SK-N-SH treated with all-trans-retinoic acid at 6 μM for 48 hours (cell line): Measurements from ENCODE around the gene ABCB10.
A peak's percentile ranks its signal among the peaks of the same experiment; 100 is the strongest.
"Not testable (repeated sequence)": the region's sequence is repeated elsewhere in the genome, so short reads cannot be mapped to it uniquely, and the experiment has no call there.

Experiments
- ATAC-seq: fragments of 200-7000 bp; cut with Tn5 transposase; 3 replicates; pipeline ENCODE4 v1.9.1; 2020; ENCODE audit warnings: mild to moderate bottlenecking, moderate library complexity
- ARNTL ChIP-seq: fragments of 450-650 bp; formaldehyde crosslinking; IDR thresholded peaks from 2 replicates; pipeline ENCODE4 v1.5.0; 2020; ENCODE audit warnings: low read depth, mild to moderate bottlenecking, moderate library complexity, borderline replicate concordance
- BACH2 ChIP-seq: fragments of 250-450 bp; sonication (Bioruptor Pico); IDR thresholded peaks from 2 replicates; pipeline ENCODE4 v1.9.0; 2021; ENCODE audit warnings: mild to moderate bottlenecking, borderline replicate concordance
- CSDC2 ChIP-seq: fragments of 250-450 bp; sonication (Bioruptor Pico); IDR thresholded peaks from 2 replicates; pipeline ENCODE4 v1.5.0; 2020; ENCODE audit warnings: mild to moderate bottlenecking, moderate library complexity
- ESRRG ChIP-seq: fragments of 250-450 bp; sonication (Bioruptor Pico); IDR thresholded peaks from 2 replicates; pipeline ENCODE4 v1.6.1; 2021; ENCODE audit warnings: mild to moderate bottlenecking
- ISL1 ChIP-seq: fragments of 250-450 bp; sonication (Bioruptor Pico); IDR thresholded peaks from 2 replicates; pipeline ENCODE4 v2.1.2; 2022; ENCODE audit warnings: mild to moderate bottlenecking, moderate library complexity
- OSR1 ChIP-seq: fragments of 250-450 bp; sonication (Bioruptor Pico); IDR thresholded peaks from 2 replicates; pipeline ENCODE4 v1.8.0; 2022; ENCODE audit warnings: moderate library complexity, mild to moderate bottlenecking, inconsistent platforms
- PPARA ChIP-seq: fragments of 250-450 bp; sonication (Bioruptor Pico); IDR thresholded peaks from 2 replicates; pipeline ENCODE4 v1.5.0; 2020; ENCODE audit warnings: mild to moderate bottlenecking, borderline replicate concordance
- RARB ChIP-seq: fragments of 250-450 bp; sonication (Bioruptor Pico); IDR thresholded peaks from 2 replicates; pipeline ENCODE4 v1.8.0; 2021; ENCODE audit warnings: mild to moderate bottlenecking, moderate library complexity
- SNAI2 ChIP-seq: fragments of 250-450 bp; sonication (Bioruptor Pico); IDR thresholded peaks from 2 replicates; pipeline ENCODE4 v1.5.0; 2020; ENCODE audit warnings: mild to moderate bottlenecking, moderate library complexity
- TCF4 ChIP-seq: fragments of 250-450 bp; sonication (Bioruptor Pico); IDR thresholded peaks from 2 replicates; pipeline ENCODE4 v1.8.0; 2021; ENCODE audit warnings: mild to moderate bottlenecking, moderate library complexity, borderline replicate concordance
- TOX ChIP-seq: fragments of 250-450 bp; sonication (Bioruptor Pico); IDR thresholded peaks from 2 replicates; pipeline ENCODE4 v1.8.0; 2021; ENCODE audit warnings: mild to moderate bottlenecking, moderate library complexity, borderline replicate concordance
- ZC3H10 ChIP-seq: fragments of 250-450 bp; sonication (Bioruptor Pico); IDR thresholded peaks from 2 replicates; pipeline ENCODE4 v1.5.1; 2021; ENCODE audit warnings: mild to moderate bottlenecking, moderate library complexity
- ZFP30 ChIP-seq: fragments of 450-650 bp; formaldehyde crosslinking; IDR thresholded peaks from 2 replicates; pipeline ENCODE4 v1.5.0; 2022; ENCODE audit warnings: mild to moderate bottlenecking, moderate library complexity
- ZNF565 ChIP-seq: fragments of 450-650 bp; formaldehyde crosslinking; conservative IDR thresholded peaks from 2 replicates; pipeline ENCODE4 v1.5.0; 2020; ENCODE audit warnings: low read depth, mild to moderate bottlenecking, moderate library complexity
- ZNF70 ChIP-seq: fragments of 450-650 bp; formaldehyde crosslinking; IDR thresholded peaks from 2 replicates; pipeline ENCODE4 v1.5.0; 2020; ENCODE audit warnings: mild to moderate bottlenecking, moderate library complexity
- ZNF8 ChIP-seq: fragments of 450-650 bp; formaldehyde crosslinking; IDR thresholded peaks from 2 replicates; pipeline ENCODE4 v1.5.0; 2020; ENCODE audit warnings: mild to moderate bottlenecking, moderate library complexity
- TF ChIP-seq, protein P1 (sequence below): fragments of 250-450 bp; sonication (Bioruptor Pico); IDR thresholded peaks from 2 replicates; pipeline ENCODE4 v1.8.0; 2020; ENCODE audit warnings: mild to moderate bottlenecking, moderate library complexity, borderline replicate concordance
- TF ChIP-seq, protein P2 (sequence below): fragments of 250-450 bp; sonication (Bioruptor Pico); IDR thresholded peaks from 2 replicates; pipeline ENCODE4 v1.5.0; 2020; ENCODE audit warnings: mild to moderate bottlenecking, moderate library complexity

Gene ABCB10

DNA sequence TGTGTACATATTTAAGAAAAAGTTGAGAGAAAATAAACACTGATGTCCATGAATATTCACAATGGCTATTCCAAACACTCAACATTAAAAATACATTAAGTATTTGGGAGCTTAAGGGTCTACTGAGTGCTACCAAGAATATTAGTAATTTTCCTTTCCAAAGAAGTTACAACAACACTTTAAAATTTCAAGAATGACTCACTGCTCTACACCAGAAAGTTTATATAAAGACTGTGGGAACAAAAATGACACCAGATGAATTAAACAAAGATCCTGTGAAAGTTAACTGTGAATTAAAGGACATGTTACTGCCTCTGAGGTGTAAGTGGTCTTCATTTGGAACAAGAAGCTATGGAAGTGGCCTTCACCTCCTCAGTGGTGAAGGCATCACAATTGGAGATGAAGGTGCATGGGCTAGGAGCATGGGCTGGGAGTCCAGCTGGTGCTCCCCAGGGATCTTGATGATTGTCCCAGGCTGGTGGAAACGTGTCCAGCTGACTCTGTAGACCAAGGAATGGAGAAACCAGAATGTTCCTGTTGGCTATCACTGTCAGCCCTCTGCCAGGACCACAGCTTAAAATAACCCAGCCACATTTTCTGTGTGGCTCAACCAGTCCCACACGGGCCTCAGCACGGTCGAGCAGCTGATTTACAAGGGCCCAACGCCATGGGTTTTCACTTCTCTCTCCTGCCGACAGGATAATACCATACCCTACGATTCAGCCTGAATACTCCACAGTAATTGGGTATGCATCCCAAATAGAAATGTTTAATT is 38.6 kb upstream of the ABCB10 start (continued):
- TF ChIP-seq, protein P1, sequence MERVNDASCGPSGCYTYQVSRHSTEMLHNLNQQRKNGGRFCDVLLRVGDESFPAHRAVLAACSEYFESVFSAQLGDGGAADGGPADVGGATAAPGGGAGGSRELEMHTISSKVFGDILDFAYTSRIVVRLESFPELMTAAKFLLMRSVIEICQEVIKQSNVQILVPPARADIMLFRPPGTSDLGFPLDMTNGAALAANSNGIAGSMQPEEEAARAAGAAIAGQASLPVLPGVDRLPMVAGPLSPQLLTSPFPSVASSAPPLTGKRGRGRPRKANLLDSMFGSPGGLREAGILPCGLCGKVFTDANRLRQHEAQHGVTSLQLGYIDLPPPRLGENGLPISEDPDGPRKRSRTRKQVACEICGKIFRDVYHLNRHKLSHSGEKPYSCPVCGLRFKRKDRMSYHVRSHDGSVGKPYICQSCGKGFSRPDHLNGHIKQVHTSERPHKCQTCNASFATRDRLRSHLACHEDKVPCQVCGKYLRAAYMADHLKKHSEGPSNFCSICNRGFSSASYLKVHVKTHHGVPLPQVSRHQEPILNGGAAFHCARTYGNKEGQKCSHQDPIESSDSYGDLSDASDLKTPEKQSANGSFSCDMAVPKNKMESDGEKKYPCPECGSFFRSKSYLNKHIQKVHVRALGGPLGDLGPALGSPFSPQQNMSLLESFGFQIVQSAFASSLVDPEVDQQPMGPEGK (CRISPR knock-in tag) = no peak
- TF ChIP-seq ZC3H10 (CRISPR knock-in tag) = no peak

DNA sequence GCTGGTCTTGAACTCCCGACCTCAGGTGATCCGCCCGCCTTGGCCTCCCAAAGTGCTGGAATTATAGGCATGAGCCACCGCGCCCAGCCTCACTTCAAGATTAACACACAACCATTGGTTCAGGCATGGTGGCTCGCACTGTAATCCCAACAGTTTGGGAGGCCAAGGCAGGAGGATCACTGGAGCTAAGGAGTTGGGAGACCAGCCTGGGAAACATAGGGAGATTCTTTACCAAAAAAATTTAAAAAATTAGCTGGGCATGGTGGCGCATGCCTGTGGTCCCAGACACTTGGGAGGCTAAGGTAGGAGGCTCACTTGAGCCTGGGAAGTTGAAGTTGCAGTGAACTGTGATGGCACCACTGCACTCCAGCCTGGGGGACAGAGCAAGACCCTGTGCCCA is 37.4 kb upstream of the ABCB10 start:
- not testable (repeated sequence) for ATAC-seq

DNA sequence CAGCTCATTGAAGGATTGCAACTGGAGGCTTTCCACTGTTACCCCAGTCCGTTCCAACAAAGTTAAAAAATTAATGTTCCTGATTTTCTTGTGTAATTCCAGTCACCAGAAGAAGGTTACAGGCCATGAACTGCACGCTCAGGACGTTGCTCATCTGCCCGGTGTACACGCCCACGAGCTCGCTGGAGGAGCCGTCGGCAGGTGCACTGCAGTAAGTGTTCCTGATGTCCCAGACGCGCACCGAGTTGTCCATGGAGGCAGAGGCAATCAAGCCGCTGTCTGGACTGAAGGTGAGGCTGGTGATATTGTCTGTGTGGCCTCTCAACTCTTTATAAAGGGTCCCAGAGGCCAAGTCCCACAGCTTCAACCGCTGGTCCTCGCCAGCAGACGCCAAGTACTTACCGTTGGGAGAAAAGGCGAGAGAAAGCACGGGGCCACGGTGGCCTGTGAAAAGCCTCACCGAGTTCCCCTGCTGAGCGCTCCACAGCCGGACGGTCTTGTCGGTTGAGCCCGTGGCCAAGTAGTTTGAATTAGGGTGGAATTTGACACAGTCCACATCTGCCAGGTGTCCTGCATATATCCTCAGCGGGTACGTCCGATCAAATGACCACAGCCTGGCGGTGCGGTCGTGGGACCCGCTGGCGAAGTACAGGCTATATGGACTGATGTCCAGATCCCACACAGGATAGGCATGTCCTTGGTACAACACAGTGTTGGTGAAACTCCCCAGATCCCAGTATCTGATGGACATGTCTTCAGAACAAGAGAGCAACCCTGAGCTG is 35.9 kb upstream of the ABCB10 start:
- no peak for ATAC-seq
- no peak for TF ChIP-seq BACH2 (CRISPR knock-in tag)
- TF ChIP-seq ARNTL (CRISPR knock-in tag) = no peak
- TF ChIP-seq ISL1 (CRISPR knock-in tag) = no peak
- no peak for TF ChIP-seq ESRRG (CRISPR knock-in tag)
- no peak for TF ChIP-seq TOX (CRISPR knock-in tag)
- TF ChIP-seq ZNF70 (CRISPR knock-in tag) = no peak
- TF ChIP-seq, protein P1 (CRISPR knock-in tag) = no peak
- no peak for TF ChIP-seq CSDC2 (CRISPR knock-in tag)
- TF ChIP-seq ZNF8 = no peak
- TF ChIP-seq ZC3H10 (CRISPR knock-in tag) = no peak
- TF ChIP-seq ZNF565 (CRISPR knock-in tag) = no peak
- TF ChIP-seq, protein P2, sequence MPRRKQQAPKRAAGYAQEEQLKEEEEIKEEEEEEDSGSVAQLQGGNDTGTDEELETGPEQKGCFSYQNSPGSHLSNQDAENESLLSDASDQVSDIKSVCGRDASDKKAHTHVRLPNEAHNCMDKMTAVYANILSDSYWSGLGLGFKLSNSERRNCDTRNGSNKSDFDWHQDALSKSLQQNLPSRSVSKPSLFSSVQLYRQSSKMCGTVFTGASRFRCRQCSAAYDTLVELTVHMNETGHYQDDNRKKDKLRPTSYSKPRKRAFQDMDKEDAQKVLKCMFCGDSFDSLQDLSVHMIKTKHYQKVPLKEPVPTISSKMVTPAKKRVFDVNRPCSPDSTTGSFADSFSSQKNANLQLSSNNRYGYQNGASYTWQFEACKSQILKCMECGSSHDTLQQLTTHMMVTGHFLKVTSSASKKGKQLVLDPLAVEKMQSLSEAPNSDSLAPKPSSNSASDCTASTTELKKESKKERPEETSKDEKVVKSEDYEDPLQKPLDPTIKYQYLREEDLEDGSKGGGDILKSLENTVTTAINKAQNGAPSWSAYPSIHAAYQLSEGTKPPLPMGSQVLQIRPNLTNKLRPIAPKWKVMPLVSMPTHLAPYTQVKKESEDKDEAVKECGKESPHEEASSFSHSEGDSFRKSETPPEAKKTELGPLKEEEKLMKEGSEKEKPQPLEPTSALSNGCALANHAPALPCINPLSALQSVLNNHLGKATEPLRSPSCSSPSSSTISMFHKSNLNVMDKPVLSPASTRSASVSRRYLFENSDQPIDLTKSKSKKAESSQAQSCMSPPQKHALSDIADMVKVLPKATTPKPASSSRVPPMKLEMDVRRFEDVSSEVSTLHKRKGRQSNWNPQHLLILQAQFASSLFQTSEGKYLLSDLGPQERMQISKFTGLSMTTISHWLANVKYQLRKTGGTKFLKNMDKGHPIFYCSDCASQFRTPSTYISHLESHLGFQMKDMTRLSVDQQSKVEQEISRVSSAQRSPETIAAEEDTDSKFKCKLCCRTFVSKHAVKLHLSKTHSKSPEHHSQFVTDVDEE (CRISPR knock-in tag) = no peak
- no peak for TF ChIP-seq ZFP30 (CRISPR knock-in tag)
- TF ChIP-seq, all 23 proteins: peak for 0

DNA sequence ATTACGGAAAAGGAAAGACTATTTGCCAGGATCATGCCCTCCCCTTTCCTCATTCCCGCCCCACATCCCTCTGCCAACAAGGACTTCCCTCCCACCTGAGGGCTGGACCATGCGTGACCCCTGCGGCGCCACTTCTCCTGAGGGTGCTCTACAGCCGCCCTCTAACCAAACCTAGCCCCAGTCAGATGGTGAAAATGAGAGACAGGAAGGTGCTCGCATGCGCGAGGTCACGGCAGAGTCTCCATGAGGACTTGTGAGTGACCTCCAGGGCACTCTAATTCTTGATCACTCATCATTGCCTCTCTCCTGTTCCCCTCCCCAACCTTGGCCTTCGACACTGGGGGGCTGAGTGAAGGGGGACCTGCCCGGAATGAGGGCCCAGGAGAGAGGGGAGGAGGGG is 35.3 kb upstream of the ABCB10 start:
- ATAC-seq = no peak
- no peak for TF ChIP-seq SNAI2 (CRISPR knock-in tag)

DNA sequence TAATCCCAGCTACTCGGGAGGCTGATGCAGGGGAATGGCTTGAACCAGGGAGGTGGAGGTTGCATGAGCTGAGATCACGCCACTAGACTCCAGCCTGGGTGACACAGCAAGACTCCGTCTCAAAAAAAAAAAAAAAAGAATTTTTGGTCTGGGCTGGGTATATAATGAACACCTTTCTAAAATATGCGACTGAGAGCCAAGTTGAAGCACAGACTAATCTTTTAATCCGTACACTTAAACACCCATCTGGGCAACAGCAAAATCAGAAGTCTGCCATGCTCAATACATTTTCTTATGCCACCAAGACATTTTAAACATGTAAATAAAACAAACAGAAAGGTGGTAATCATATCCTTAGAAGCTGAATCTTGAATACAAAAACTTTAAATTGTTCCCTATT is 31.6 kb upstream of the ABCB10 start:
- TF ChIP-seq TOX (CRISPR knock-in tag) = no peak
- TF ChIP-seq TCF4 = no peak
- no peak for TF ChIP-seq SNAI2 (CRISPR knock-in tag)
- TF ChIP-seq, all 23 proteins: peak for 0
- no peak for ATAC-seq

DNA sequence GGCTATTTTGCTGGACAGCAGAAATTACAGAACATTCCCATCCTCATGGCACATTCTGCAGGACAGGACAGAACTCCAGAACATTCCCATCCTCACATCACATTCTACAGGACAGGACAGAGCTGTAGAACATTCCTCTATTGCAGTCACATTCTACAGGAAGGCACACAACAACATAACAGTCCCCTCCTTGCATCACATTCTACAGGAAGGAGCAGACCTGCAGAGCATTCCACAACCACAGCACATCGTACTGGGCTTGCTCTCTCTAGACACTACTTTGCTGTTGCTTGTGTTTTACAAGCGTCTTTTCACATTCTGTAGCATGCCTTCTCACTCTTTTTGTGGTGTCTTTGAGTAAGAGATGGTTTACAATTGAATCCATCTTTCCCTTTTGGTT is 26.8 kb upstream of the ABCB10 start:
- peak; percentile 35; the same call in 2 of the 3 replicates for ATAC-seq
- no peak for TF ChIP-seq OSR1 (CRISPR knock-in tag)
- no peak for TF ChIP-seq ZNF565 (CRISPR knock-in tag)
- TF ChIP-seq, protein P1 (CRISPR knock-in tag) = no peak
- no peak for TF ChIP-seq SNAI2 (CRISPR knock-in tag)
- TF ChIP-seq ESRRG (CRISPR knock-in tag) = no peak
- no peak for TF ChIP-seq TCF4
- no peak for TF ChIP-seq TOX (CRISPR knock-in tag)
- TF ChIP-seq ISL1 (CRISPR knock-in tag) = no peak
- no peak for TF ChIP-seq PPARA
- TF ChIP-seq ZNF70 (CRISPR knock-in tag) = no peak
- TF ChIP-seq, protein P2 (CRISPR knock-in tag) = no peak
- TF ChIP-seq RARB (CRISPR knock-in tag) = no peak
